ENCODE results near the gene GRK5. TPM values are rescaled to one million over a fixed set of nuclear protein-coding genes. Genes with fewer than 3 reads are reported as not detected.
A peak's percentile ranks its signal among the peaks of the same experiment; 100 is the strongest.

GRK5 gene
- total and polyA plus RNA-seq, 2 experiments from 2014 or later = 5.2 to 13.7 TPM

DNA sequence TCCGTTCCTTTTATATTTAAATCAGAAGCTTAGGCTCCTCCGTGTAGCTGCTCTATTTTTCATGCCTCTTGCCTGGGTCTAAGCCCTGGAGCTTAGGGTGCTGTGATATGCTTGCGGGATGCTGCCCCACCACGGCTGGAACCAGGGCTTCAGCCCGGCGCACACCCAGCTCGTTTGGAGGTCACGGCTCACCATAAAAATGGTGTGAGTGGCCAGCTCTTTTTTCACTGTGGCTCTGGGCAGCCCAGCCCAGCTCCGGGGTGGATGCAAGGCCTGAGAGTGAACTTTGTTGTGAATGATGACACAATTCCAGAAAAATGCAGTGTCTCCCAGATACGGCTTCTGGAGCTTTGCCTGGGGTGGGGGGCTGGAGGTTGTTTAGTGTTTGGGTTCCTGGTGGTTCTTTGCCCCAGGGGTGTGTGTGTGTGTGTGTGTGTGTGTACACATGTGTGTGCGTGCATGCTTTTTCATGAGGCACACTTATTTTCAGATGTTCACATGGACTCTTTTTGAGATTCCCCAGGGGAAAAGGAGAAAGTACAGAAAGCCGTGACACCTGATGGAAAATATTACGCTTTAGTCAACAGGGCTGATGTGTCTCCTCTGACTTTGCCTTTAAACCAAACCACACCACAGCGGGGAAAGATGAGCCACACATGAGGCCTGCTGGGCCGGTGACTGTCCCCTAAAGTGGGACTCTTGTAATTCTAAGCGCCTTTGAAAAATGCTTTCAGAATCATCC is 46.2 kb downstream of the GRK5 start:
- H3K9me3 ChIP-seq (ENCODE audit: low read depth) = no peaks in the 10 kb centered on the region
- peak overlapping the region; percentile 59 for H3K4me2 ChIP-seq (ENCODE audit: unreplicated experiment)
- no peaks in the 10 kb centered on the region for H4K20me1 ChIP-seq (ENCODE audit: insufficient read depth)
- no peaks in the 10 kb centered on the region for H3K27me3 ChIP-seq (replicated peaks; ENCODE audit: insufficient read depth)
- peak overlapping the region; percentile 36 for H3K4me3 ChIP-seq
- H3K27ac ChIP-seq = peak overlapping the region; percentile 96
- peak; percentile 97 for DNase-seq
- in situ Hi-C loops (cut with MboI) = no loop called here
- peak overlapping the region; percentile 82 for H3K9ac ChIP-seq
- peaks cover 52% of the 10 kb centered on the region for H3F3A ChIP-seq (ENCODE audit: insufficient read depth)
- WGBS, 2 experiments (ENCODE audit: low coverage in 1 of 2, low lambda C conversion rate in 2 of 2, missing lambda C conversion rate in 2 of 2) = 6 to 7% methylated on average over 16 of the region's 16 CpGs
- H3K79me2 ChIP-seq (ENCODE audit: insufficient read depth) = peaks cover 69% of the 10 kb centered on the region
- no peak overlapping the region for H2AFZ ChIP-seq
- no peaks in the 10 kb centered on the region for H3K9me2 ChIP-seq (ENCODE audit: insufficient read depth)
- peaks cover 56% of the 10 kb centered on the region for H3K4me1 ChIP-seq (ENCODE audit: insufficient read depth)
- H3K36me3 ChIP-seq (ENCODE audit: low read depth) = no peaks in the 10 kb centered on the region
- TF ChIP-seq EZH2 (IDR thresholded peaks at IDR 0.05; ENCODE audit: insufficient read depth, poor library complexity, severe bottlenecking) = no peak
- 0 out of 2 replicates have a peak, but pooled peaks have one; percentile 51 for TF ChIP-seq EZH2phosphoT487 (IDR thresholded peaks at IDR 0.05; ENCODE audit: insufficient read depth, low read depth)

GRCh38 chr10:119254335-119254734 is 47.0 kb downstream of the GRK5 start:
- no peaks in the 10 kb centered on the region for H3K36me3 ChIP-seq (ENCODE audit: low read depth)
- 60 to 63% methylated on average over 3 of the region's 3 CpGs for WGBS, 2 experiments (ENCODE audit: low coverage in 1 of 2, low lambda C conversion rate in 2 of 2, missing lambda C conversion rate in 2 of 2)
- no peaks in the 10 kb centered on the region for H3K9me2 ChIP-seq (ENCODE audit: insufficient read depth)
- no peaks in the 10 kb centered on the region for H3K9me3 ChIP-seq (ENCODE audit: low read depth)
- H3K27me3 ChIP-seq (replicated peaks; ENCODE audit: insufficient read depth) = no peaks in the 10 kb centered on the region
- peak overlapping the region; percentile 59 for H3K4me2 ChIP-seq (ENCODE audit: unreplicated experiment)
- H3F3A ChIP-seq (ENCODE audit: insufficient read depth) = peaks cover 52% of the 10 kb centered on the region
- peaks cover 56% of the 10 kb centered on the region for H3K4me1 ChIP-seq (ENCODE audit: insufficient read depth)
- in situ Hi-C loops (cut with MboI) = no loop called here
- peaks cover 66% of the 10 kb centered on the region for H3K79me2 ChIP-seq (ENCODE audit: insufficient read depth)
- DNase-seq = no peak
- peak overlapping the region; percentile 96 for H3K27ac ChIP-seq
- H2AFZ ChIP-seq = no peak overlapping the region
- no peaks in the 10 kb centered on the region for H4K20me1 ChIP-seq (ENCODE audit: insufficient read depth)
- TF ChIP-seq EZH2 (IDR thresholded peaks at IDR 0.05; ENCODE audit: insufficient read depth, poor library complexity, severe bottlenecking) = no peak
- no peak for TF ChIP-seq EZH2phosphoT487 (IDR thresholded peaks at IDR 0.05; ENCODE audit: insufficient read depth, low read depth)
- H3K4me3 ChIP-seq = peak overlapping the region; percentile 16
- H3K9ac ChIP-seq = peak overlapping the region; percentile 82

DNA sequence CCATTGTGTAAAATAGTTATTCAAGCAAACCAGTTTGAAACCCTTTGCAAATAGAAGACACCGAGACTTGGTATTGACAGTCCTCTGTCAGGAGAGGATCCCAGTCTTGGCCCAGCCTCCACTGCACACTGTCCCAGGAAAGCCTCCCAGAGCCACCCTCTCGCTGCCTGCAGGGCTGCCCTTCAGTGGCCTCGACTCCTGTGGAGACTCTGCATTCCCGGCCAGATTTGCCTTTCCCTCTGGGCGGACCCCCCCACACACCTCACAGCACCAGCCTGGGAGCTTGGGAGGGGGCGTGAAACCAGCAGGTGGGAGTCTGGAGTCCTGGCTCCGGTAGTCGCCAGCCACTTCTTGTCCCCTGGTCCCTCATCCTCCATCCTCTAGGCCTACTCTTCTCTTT is 48.7 kb downstream of the GRK5 start:
- in situ Hi-C loops (cut with MboI) = no loop called here
- Histone ChIP-seq H2AFZ (no peak overlapping the region), H3F3A (ENCODE audit: insufficient read depth) (peaks cover 39% of the 10 kb centered on the region), H3K4me3 (no peak overlapping the region), H3K9me3 (ENCODE audit: low read depth) (no peaks in the 10 kb centered on the region), H3K27me3 (replicated peaks; ENCODE audit: insufficient read depth) (no peaks in the 10 kb centered on the region), H3K9me2 (ENCODE audit: insufficient read depth) (no peaks in the 10 kb centered on the region), H3K36me3 (ENCODE audit: low read depth) (no peaks in the 10 kb centered on the region), H3K4me1 (ENCODE audit: insufficient read depth) (peaks cover 44% of the 10 kb centered on the region), H3K9ac (no peak overlapping the region), H3K4me2 (ENCODE audit: unreplicated experiment) (no peak overlapping the region), H3K27ac (no peak overlapping the region), H4K20me1 (ENCODE audit: insufficient read depth) (no peaks in the 10 kb centered on the region), H3K79me2 (ENCODE audit: insufficient read depth) (peaks cover 60% of the 10 kb centered on the region)
- WGBS, 2 experiments (ENCODE audit: low coverage in 1 of 2, low lambda C conversion rate in 2 of 2, missing lambda C conversion rate in 2 of 2) = 98 to 99% methylated on average over 8 of the region's 8 CpGs
- DNase-seq = no peak
- TF ChIP-seq EZH2 (IDR thresholded peaks at IDR 0.05; ENCODE audit: insufficient read depth, poor library complexity, severe bottlenecking) (no peak), EZH2phosphoT487 (IDR thresholded peaks at IDR 0.05; ENCODE audit: insufficient read depth, low read depth) (no peak)

DNA sequence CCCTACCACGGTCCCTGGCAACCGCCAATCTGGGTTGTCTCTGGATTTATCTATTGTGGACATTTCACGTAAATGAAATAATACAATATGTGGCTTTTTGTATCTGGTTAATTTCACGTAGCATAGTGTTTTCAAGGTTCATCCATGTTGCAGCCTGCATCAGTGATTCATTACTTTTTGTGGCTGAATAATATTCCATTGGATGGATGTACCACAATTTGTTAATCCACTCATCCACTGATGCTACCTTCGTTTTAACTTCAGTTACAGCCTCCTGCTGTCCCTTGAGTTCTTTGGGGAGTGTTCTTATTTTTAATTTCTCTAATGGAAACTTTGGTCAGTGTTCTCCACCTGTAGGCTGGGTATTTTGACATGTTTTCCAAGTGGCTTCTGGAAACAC is 49.5 kb downstream of the GRK5 start:
- H4K20me1 ChIP-seq (ENCODE audit: insufficient read depth) = no peaks in the 10 kb centered on the region
- no peak for DNase-seq
- no peaks in the 10 kb centered on the region for H3K9me3 ChIP-seq (ENCODE audit: low read depth)
- H3K9ac ChIP-seq = no peak overlapping the region
- H3F3A ChIP-seq (ENCODE audit: insufficient read depth) = peaks cover 31% of the 10 kb centered on the region
- in situ Hi-C loops (cut with MboI) = no loop called here
- no peaks in the 10 kb centered on the region for H3K36me3 ChIP-seq (ENCODE audit: low read depth)
- WGBS, 2 experiments (ENCODE audit: low coverage in 1 of 2, low lambda C conversion rate in 2 of 2, missing lambda C conversion rate in 2 of 2) = 96 to 98% methylated on average over 5 of the region's 5 CpGs
- H3K4me1 ChIP-seq (ENCODE audit: insufficient read depth) = peaks cover 35% of the 10 kb centered on the region
- peaks cover 59% of the 10 kb centered on the region for H3K79me2 ChIP-seq (ENCODE audit: insufficient read depth)
- no peaks in the 10 kb centered on the region for H3K27me3 ChIP-seq (replicated peaks; ENCODE audit: insufficient read depth)
- no peaks in the 10 kb centered on the region for H3K9me2 ChIP-seq (ENCODE audit: insufficient read depth)
- H3K27ac ChIP-seq = no peak overlapping the region
- no peak overlapping the region for H3K4me2 ChIP-seq (ENCODE audit: unreplicated experiment)
- H3K4me3 ChIP-seq = no peak overlapping the region
- H2AFZ ChIP-seq = no peak overlapping the region
- TF ChIP-seq EZH2 (IDR thresholded peaks at IDR 0.05; ENCODE audit: insufficient read depth, poor library complexity, severe bottlenecking) (no peak), EZH2phosphoT487 (IDR thresholded peaks at IDR 0.05; ENCODE audit: insufficient read depth, low read depth) (no peak)
